ENCODE measurements around the gene TBC1D10B. TPM values are rescaled to one million over a fixed set of nuclear protein-coding genes. Genes with fewer than 3 reads are reported as not detected.

Gene TBC1D10B
- polyA plus RNA-seq, 3 donors = 12.2 to 36.0 (median 13.8) TPM

- no peak overlapping the region for H3K27ac ChIP-seq (ENCODE audit: low read depth in 1 of 2, low read length in 2 of 2)
- no peaks in the 10 kb centered on the region for H3K9me3 Mint-ChIP-seq
- H3K4me2 ChIP-seq (replicated peaks; ENCODE audit: extremely low read depth, low read length, poor library complexity, severe bottlenecking) = no peak overlapping the region
- no peak overlapping the region for H3K9ac ChIP-seq (ENCODE audit: insufficient read depth, low read length, poor library complexity, severe bottlenecking)
- no peak for DNase-seq
- peaks cover 41 to 47% of the 10 kb centered on the region in 2 donors for H3K36me3 Mint-ChIP-seq
- peaks cover 22% of the 10 kb centered on the region for H3K4me1 Mint-ChIP-seq
- no peaks in the 10 kb centered on the region for H3K9me3 ChIP-seq (replicated peaks in 1 of 2; ENCODE audit: control insufficient read depth in 1 of 2, insufficient read depth in 1 of 2, low read length in 2 of 2)
- WGBS (ENCODE audit: insufficient coverage) = 97% methylated on average over 15 of the region's 15 CpGs
- no peaks in the 10 kb centered on the region for H3K27me3 ChIP-seq (ENCODE audit: control insufficient read depth in 2 of 2, insufficient read depth in 2 of 2, low read length in 2 of 2)
- peaks cover 38% of the 10 kb centered on the region for H4K20me1 ChIP-seq (ENCODE audit: insufficient read depth, low read length)
- peak overlapping the region in 2 of 7 donors; percentile 70 to 83 for H3K27ac Mint-ChIP-seq
- H3K36me3 ChIP-seq (replicated peaks in 1 of 2; ENCODE audit: control insufficient read depth in 1 of 2, insufficient read depth in 2 of 2, low read length in 2 of 2) = peaks cover 35 to 42% of the 10 kb centered on the region in 2 donors
- H3K79me2 ChIP-seq (ENCODE audit: insufficient read depth, low read length) = peaks cover 38% of the 10 kb centered on the region
- intact Hi-C loops (cut with micrococcal nuclease) = loop anchor here in 1 of 2 donors (10.0 kb wide), 1 partner anchor 54 kb away; the partner anchor contains the start of gene ZNF771
- TF ChIP-seq, protein P1, sequence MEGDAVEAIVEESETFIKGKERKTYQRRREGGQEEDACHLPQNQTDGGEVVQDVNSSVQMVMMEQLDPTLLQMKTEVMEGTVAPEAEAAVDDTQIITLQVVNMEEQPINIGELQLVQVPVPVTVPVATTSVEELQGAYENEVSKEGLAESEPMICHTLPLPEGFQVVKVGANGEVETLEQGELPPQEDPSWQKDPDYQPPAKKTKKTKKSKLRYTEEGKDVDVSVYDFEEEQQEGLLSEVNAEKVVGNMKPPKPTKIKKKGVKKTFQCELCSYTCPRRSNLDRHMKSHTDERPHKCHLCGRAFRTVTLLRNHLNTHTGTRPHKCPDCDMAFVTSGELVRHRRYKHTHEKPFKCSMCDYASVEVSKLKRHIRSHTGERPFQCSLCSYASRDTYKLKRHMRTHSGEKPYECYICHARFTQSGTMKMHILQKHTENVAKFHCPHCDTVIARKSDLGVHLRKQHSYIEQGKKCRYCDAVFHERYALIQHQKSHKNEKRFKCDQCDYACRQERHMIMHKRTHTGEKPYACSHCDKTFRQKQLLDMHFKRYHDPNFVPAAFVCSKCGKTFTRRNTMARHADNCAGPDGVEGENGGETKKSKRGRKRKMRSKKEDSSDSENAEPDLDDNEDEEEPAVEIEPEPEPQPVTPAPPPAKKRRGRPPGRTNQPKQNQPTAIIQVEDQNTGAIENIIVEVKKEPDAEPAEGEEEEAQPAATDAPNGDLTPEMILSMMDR (IDR thresholded peaks at IDR 0.05) = no peak
- H2AFZ ChIP-seq (ENCODE audit: insufficient read depth, low read depth, low read length, poor library complexity, severe bottlenecking) = no peak overlapping the region
- H3K27me3 Mint-ChIP-seq (ENCODE audit: low read depth in 3 of 3) = peaks cover 0 to 1% (median 0%) of the 10 kb centered on the region in 3 donors
- peaks cover 15 to 20% of the 10 kb centered on the region in 2 donors for H3K4me1 ChIP-seq (ENCODE audit: control insufficient read depth in 1 of 2, insufficient read depth in 2 of 2, low read length in 2 of 2)
- no peak overlapping the region for H3K4me3 ChIP-seq (replicated peaks in 1 of 3; ENCODE audit: low read depth in 2 of 3, low read length in 3 of 3)
- H3K4me3 Mint-ChIP-seq = no peak overlapping the region
Measured at GRCh38 chr16:30351001-30351441, 19.3 kb downstream of the TBC1D10B start.

DNA sequence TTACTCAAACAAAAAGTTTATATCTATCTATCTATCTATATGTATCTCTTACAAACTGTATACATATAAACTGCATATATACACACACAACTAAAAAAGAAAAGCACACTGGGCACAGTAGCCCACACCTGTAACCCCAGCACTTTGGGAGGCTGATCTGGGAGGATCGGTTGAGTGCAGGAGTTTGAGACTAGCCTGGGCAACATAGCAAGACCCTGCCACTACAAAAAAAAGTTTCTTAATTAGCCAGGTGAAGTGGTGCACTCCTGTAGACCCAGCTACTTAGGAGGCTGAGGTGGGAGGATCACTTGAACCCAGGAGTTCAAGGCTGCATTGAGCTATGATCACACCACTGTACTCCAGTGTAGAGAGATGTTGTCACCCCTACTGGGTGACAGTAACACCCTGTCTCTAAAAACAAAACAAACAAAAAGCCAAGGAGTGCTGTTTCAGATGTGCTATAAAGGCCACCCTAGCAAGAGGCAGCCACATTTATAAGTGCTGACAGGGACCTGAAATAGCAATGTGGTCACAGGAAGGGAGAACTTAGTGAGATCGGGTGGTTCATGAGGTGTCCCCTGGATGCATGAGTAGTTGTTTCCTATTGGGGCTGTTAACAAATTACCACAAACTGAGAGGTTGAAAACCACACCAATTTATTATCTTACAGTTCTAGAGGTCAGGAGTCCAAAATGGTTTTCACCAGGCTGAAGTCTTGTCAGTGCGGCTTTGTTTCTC lies 20.0 kb downstream of the TBC1D10B start:
- peak overlapping the region in 2 of 7 donors; percentile 70 to 83 for H3K27ac Mint-ChIP-seq
- Histone ChIP-seq H3K79me2 (ENCODE audit: insufficient read depth, low read length) (peaks cover 35% of the 10 kb centered on the region), H3K9me3 (replicated peaks in 1 of 2; ENCODE audit: control insufficient read depth in 1 of 2, insufficient read depth in 1 of 2, low read length in 2 of 2) (no peaks in the 10 kb centered on the region), H3K4me3 (replicated peaks in 1 of 3; ENCODE audit: low read depth in 2 of 3, low read length in 3 of 3) (no peak overlapping the region), H3K9ac (ENCODE audit: insufficient read depth, low read length, poor library complexity, severe bottlenecking) (no peak overlapping the region), H3K27me3 (ENCODE audit: control insufficient read depth in 2 of 2, insufficient read depth in 2 of 2, low read length in 2 of 2) (no peaks in the 10 kb centered on the region), H3K4me2 (replicated peaks; ENCODE audit: extremely low read depth, low read length, poor library complexity, severe bottlenecking) (no peak overlapping the region), H4K20me1 (ENCODE audit: insufficient read depth, low read length) (peaks cover 38% of the 10 kb centered on the region), H3K36me3 (replicated peaks in 1 of 2; ENCODE audit: control insufficient read depth in 1 of 2, insufficient read depth in 2 of 2, low read length in 2 of 2) (peaks cover 35 to 42% of the 10 kb centered on the region in 2 donors), H3K4me1 (ENCODE audit: control insufficient read depth in 1 of 2, insufficient read depth in 2 of 2, low read length in 2 of 2) (peaks cover 10 to 13% of the 10 kb centered on the region in 2 donors), H3K27ac (ENCODE audit: low read depth in 1 of 2, low read length in 2 of 2) (peak overlapping the region in 1 of 2 donors; percentile 26), H2AFZ (ENCODE audit: insufficient read depth, low read depth, low read length, poor library complexity, severe bottlenecking) (no peak overlapping the region)
- 100% methylated on average over 1 of the region's 3 CpGs for WGBS (ENCODE audit: insufficient coverage)
- TF ChIP-seq, protein P1 (IDR thresholded peaks at IDR 0.05) = no peak
- H3K4me1 Mint-ChIP-seq = peaks cover 19% of the 10 kb centered on the region
- no peak overlapping the region for H3K4me3 Mint-ChIP-seq
- H3K36me3 Mint-ChIP-seq = peaks cover 43 to 47% of the 10 kb centered on the region in 2 donors
- H3K9me3 Mint-ChIP-seq = no peaks in the 10 kb centered on the region
- intact Hi-C loops (cut with micrococcal nuclease) = loop anchor here in 1 of 2 donors (10.0 kb wide), 1 partner anchor 54 kb away; the partner anchor contains the start of gene ZNF771
- DNase-seq = no peak
- H3K27me3 Mint-ChIP-seq (ENCODE audit: low read depth in 3 of 3) = no peaks in the 10 kb centered on the region
